Measurements from ENCODE around the gene MAPK8.

- TF ChIP-seq ZNF133 (CRISPR knock-in tag; IDR thresholded peaks at IDR 0.05) (no peak), CTCF (IDR thresholded peaks at IDR 0.05 in 2 of 3, conservative IDR thresholded peaks at IDR 0.05 in 1 of 3; ENCODE audit: insufficient read depth in 2 of 3, low read depth in 1 of 3, low read length in 3 of 3) (no peak), TAF1 (IDR thresholded peaks at IDR 0.05; ENCODE audit: control insufficient read depth, extremely low read depth, insufficient read depth, low read length, severe bottlenecking) (no peak), POLR2A (conservative IDR thresholded peaks at IDR 0.05) (no peak), SMARCC2 (IDR thresholded peaks at IDR 0.05; ENCODE audit: low read depth) (no peak), HDAC2 (IDR thresholded peaks at IDR 0.05) (no peak), RAD21 (CRISPR knock-in tag; conservative IDR thresholded peaks at IDR 0.05 in 1 of 2, IDR thresholded peaks at IDR 0.05 in 1 of 2) (no peak), ZFP36 (IDR thresholded peaks at IDR 0.05; ENCODE audit: low read depth, low read length, partially characterized antibody) (no peak), ZNF589 (CRISPR knock-in tag; IDR thresholded peaks at IDR 0.05; ENCODE audit: low read depth) (no peak), GATAD2A (IDR thresholded peaks at IDR 0.05) (no peak), PATZ1 (CRISPR knock-in tag; IDR thresholded peaks at IDR 0.05; ENCODE audit: borderline replicate concordance) (no peak), KDM5B (IDR thresholded peaks at IDR 0.05; ENCODE audit: insufficient replicate concordance, low read depth, low read length) (no peak), ZBTB11 (CRISPR knock-in tag; IDR thresholded peaks at IDR 0.05) (no peak), ZNF143 (CRISPR knock-in tag; IDR thresholded peaks at IDR 0.05) (no peak)
These were observed 76.9 kb downstream of the MAPK8 start for GRCh38 chr10:48383393-48383792.

Data from K562 (cell line).